Fibroblast of pulmonary artery (primary cell): ENCODE measurements around the gene FAM227B.
"Not testable (repeated sequence)": the region's sequence is repeated elsewhere in the genome, so short reads cannot be mapped to it uniquely, and the experiment has no call there.

Experiments
- DNase-seq: peaks from one replicate; pipeline ENCODE4 v3.0.0-alpha.2; 2010; ENCODE audit warnings: low read depth
- H3K4me3 ChIP-seq: replicated peaks from 2 replicates; pipeline ENCODE4 v1.5.1; 2011; ENCODE audit warnings: low read depth, mild to moderate bottlenecking, control low read depth, low read length, moderate library complexity
- CTCF ChIP-seq: IDR thresholded peaks from 2 replicates; pipeline ENCODE4 v1.5.1; 2011; ENCODE audit warnings: mild to moderate bottlenecking, control low read depth, low read length, inconsistent platforms; ENCODE audit errors: missing control alignments

Gene FAM227B

DNA sequence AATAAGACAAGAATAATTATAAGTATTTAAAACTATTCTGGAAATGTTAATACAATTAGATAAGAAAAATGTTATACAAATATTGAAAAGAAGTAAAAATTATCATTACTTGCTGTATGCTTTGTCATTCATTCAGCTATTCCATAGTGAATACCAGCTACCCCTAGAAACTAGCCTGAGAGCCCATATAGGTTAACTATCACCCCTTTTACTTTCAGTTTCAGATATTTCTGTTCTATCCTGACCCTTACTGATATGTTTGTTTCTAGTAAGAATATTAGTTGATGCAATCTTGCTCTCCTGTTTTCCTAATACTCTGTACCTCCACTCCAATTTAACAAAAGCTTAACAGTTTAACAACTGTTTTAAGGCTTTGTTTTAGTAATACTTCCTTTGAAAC is 31.6 kb downstream of the FAM227B start:
- TF ChIP-seq CTCF = no peak
- no peak for DNase-seq
- no peak overlapping the region for H3K4me3 ChIP-seq

DNA sequence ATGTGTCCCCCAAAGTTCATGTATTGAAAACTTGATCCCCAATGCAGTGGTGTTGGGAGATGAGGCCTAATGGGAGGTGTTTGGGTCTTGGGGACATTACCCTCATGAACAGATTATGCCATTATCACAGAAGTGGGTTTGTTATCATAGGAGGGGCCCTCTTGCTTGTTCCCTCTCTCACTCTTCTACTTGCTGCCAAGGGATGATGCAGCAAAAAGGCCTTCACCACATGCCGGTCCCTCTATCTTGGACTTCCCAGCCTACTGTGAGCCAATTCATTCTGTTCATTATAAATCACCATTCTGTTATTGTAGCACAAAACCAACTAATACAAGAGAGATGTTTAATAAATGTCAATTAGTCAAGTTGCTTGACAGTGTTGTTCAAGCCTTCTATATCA is 47.2 kb downstream of the FAM227B start:
- no peak for DNase-seq

GRCh38 chr15:49570672-49571071 is 49.9 kb downstream of the FAM227B start:
- no peak for TF ChIP-seq CTCF
- no peak for DNase-seq

More for the DNA sequence above, 47.2 kb downstream of the FAM227B start:
- no peak overlapping the region for H3K4me3 ChIP-seq
- TF ChIP-seq CTCF = no peak

GRCh38 chr15:49570174-49570573 is 50.4 kb downstream of the FAM227B start:
- DNase-seq = no peak
- H3K4me3 ChIP-seq = no peak overlapping the region
- TF ChIP-seq CTCF = no peak

More at GRCh38 chr15:49570672-49571071, 49.9 kb downstream of the FAM227B start:
- no peak overlapping the region for H3K4me3 ChIP-seq

DNA sequence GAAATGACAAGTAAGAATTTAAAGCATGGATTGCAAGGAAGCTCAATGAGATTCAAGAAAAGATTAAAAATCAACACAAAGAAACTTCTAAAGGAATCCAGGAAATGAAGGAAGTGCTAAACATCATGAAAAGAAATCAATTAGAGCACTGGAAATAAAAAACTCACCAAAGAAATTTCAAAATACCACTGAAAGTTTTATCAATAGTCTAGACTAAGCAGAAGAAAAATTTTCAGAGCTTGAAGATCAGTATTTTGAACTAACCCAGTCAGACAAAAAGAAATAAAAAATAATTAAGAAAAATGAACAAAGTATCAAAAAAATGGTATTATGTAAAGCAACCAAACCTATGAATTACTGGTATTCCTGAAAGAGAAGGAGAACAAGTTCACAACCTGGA is 60.6 kb downstream of the FAM227B start:
- no peak for DNase-seq
- no peak overlapping the region for H3K4me3 ChIP-seq
- TF ChIP-seq CTCF = no peak

DNA sequence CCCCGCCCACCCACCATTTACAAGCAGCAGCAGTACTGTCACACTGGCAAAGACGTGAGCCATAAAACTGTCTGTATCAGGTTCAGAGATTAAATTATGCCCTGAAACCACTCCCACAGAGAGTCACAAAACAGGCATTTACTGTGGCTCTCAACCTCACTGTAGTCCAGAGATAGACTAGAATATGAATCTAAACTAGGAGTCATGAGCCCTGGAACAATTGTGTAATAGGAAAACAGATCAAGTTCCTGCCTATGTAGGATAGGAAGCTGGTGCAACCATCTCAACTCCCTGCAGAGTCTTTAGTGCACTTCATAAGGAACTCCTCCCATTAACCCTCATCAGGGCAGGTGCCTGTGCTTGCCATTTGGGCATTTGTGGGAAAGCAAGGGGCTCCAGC is 61.7 kb downstream of the FAM227B start:
- H3K4me3 ChIP-seq = no peak overlapping the region
- TF ChIP-seq CTCF = no peak
- DNase-seq = peak; percentile 67

GRCh38 chr15:49556437-49556836 is 64.2 kb downstream of the FAM227B start:
- no peak for TF ChIP-seq CTCF
- DNase-seq = no peak
- H3K4me3 ChIP-seq = no peak overlapping the region

- not testable (repeated sequence) for H3K4me3 ChIP-seq
Observed at GRCh38 chr15:49550342-49550741, 70.3 kb downstream of the FAM227B start.

More at GRCh38 chr15:49550342-49550741, 70.3 kb downstream of the FAM227B start:
- not testable (repeated sequence) for DNase-seq
